ENCODE measurements around the gene ADAM15. TPM values are rescaled to one million over a fixed set of nuclear protein-coding genes. Genes with fewer than 3 reads are reported as not detected.
A peak's percentile ranks its signal among the peaks of the same experiment; 100 is the strongest.

Gene ADAM15
- total RNA-seq, 5 donors from 2014 or later (not counting 1 experiment from before 2014, with no cell fraction given) = 17.3 to 53.0 (median 37.2) TPM

GRCh38 chr1:155072531-155073289 lies 21.6 kb downstream of the ADAM15 start:
- ATAC-seq (replicated peaks in 1 of 4) (no peak), DNase-seq (no peak)
- no peaks in the 10 kb centered on the region for H3K36me3 Mint-ChIP-seq
- POLR2A ChIA-PET = no interaction called here
- Histone ChIP-seq H3K4me1 (ENCODE audit: control insufficient read depth in 1 of 2, extremely low read depth in 1 of 2, insufficient read depth in 2 of 2, low read length in 2 of 2) (peaks cover 43 to 44% of the 10 kb centered on the region in 2 experiments), H3K9me3 (no peaks in the 10 kb centered on the region), H3K36me3 (ENCODE audit: control insufficient read depth in 2 of 2, extremely low read depth in 1 of 2, insufficient read depth in 1 of 2, low read length in 1 of 2) (peaks cover 6 to 15% of the 10 kb centered on the region in 2 donors), H3K27me3 (replicated peaks in 1 of 2; ENCODE audit: control insufficient read depth in 2 of 2, extremely low read depth in 1 of 2, insufficient read depth in 2 of 2, low read length in 1 of 2) (peaks cover 0 to 9% of the 10 kb centered on the region in 2 experiments), H3K27ac (ENCODE audit: low read length) (no peak overlapping the region), H3K4me3 (ENCODE audit: control insufficient read depth in 1 of 2, extremely low read depth in 1 of 2, low read length in 1 of 2) (no peak overlapping the region)
- H3K27ac Mint-ChIP-seq = peak overlapping the region in 1 of 2 donors; percentile 24
- CTCF ChIA-PET = interaction anchor here in 1 of 2 donors (1.0 kb wide), 1 partner anchor 13 kb away, joined by 4 read pairs; no protein-coding TSS in a partner anchor
- no peaks in the 10 kb centered on the region for H3K27me3 Mint-ChIP-seq
- 88% methylated on average over 4 of the region's 7 CpGs for WGBS (ENCODE audit: insufficient coverage)
- peak overlapping the region in 1 of 3 donors; percentile 67 for H3K4me3 Mint-ChIP-seq
- no peaks in the 10 kb centered on the region for H3K9me3 Mint-ChIP-seq
- peaks cover 23 to 37% (median 29%) of the 10 kb centered on the region in 3 donors for H3K4me1 Mint-ChIP-seq

DNA sequence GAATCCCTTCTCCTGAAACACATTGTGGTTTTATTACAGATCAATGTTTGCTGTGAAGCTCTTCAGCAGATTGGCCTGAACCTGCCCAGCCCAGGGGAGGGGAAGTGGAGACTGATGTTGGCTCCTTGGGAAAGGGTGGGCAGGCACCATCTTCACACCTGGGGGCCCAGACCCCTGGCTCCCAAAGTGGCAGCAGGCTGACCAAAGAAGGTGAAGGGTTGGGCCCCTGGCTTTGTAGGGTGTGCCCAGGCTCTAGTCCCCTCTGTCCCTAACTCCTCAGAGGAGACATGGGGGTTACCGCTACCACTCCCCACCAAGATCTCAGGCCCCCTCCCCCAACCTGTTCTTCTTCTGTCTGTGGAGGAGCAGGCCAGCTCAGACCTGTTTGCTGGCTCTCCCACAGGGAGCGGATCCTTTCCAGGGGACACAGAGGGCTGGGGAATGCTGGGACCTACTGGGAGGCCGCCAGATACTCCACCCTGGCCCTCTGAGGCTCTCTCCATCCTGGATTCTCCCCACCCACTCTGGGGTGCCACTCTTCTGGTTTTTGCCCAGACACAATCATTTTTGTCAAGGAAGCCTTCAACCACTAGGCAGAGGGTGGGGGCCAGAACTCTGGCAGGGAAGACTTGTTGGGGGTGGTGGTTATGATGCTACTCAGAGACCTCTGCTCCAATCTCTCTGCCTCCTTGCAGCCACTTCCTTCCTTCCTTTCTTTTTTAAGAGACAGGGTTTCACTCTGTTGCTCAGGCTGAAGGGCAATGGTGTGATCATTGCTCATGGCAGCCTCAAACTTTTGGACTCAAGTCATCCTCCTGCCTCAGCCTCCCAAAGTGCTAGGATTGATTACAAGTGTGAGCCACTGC lies 22.5 kb downstream of the ADAM15 start:
- 100% methylated on average over 1 of the region's 3 CpGs for WGBS (ENCODE audit: insufficient coverage)
- Histone ChIP-seq H3K27ac (ENCODE audit: low read length) (no peak overlapping the region), H3K4me1 (ENCODE audit: control insufficient read depth in 1 of 2, extremely low read depth in 1 of 2, insufficient read depth in 2 of 2, low read length in 2 of 2) (peaks cover 44 to 48% of the 10 kb centered on the region in 2 experiments), H3K27me3 (replicated peaks in 1 of 2; ENCODE audit: control insufficient read depth in 2 of 2, extremely low read depth in 1 of 2, insufficient read depth in 2 of 2, low read length in 1 of 2) (peaks cover 0 to 17% of the 10 kb centered on the region in 2 experiments), H3K4me3 (ENCODE audit: control insufficient read depth in 1 of 2, extremely low read depth in 1 of 2, low read length in 1 of 2) (peak overlapping the region in 1 of 2 donors; percentile 17), H3K36me3 (ENCODE audit: control insufficient read depth in 2 of 2, extremely low read depth in 1 of 2, insufficient read depth in 1 of 2, low read length in 1 of 2) (peaks cover 6 to 8% of the 10 kb centered on the region in 2 donors), H3K9me3 (no peaks in the 10 kb centered on the region)
- Mint-ChIP-seq H3K36me3 (no peaks in the 10 kb centered on the region), H3K27ac (peak overlapping the region in 1 of 2 donors; percentile 24), H3K4me1 (peaks cover 25 to 38% (median 29%) of the 10 kb centered on the region in 3 donors), H3K27me3 (no peaks in the 10 kb centered on the region), H3K4me3 (no peak overlapping the region), H3K9me3 (no peaks in the 10 kb centered on the region)
- ATAC-seq (replicated peaks in 1 of 4) (peak in 1 of 4 experiments; percentile 17), DNase-seq (no peak)
- ChIA-PET CTCF (interaction anchor here in 1 of 2 donors (0.5 to 1.0 kb wide), 2 partner anchors 12 to 89 kb away, joined by 4 to 7 read pairs; no protein-coding TSS in a partner anchor), POLR2A (no interaction called here)

DNA sequence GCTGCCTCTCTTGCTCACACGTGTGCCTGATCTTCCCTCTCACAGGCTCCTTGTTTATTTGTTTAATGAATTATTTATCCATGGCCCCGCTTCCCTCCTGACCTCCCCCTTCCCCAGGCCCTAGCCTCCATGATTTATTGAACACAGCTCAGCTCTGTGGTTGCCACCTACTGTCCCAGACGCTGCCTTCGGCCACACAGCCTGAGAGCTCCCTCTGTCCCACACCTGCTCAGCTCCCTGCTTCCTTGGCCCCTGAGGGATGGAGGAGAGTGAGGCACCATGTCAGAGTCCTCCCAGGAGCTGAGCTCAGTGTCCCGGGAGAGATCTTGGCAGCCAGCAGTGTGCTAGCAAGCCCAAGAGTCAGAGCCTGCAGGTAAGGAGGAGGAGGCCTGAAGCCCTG lies 24.4 kb downstream of the ADAM15 start:
- POLR2A ChIA-PET = no interaction called here
- peaks cover 5 to 6% of the 10 kb centered on the region in 2 donors for H3K27me3 Mint-ChIP-seq
- Histone ChIP-seq H3K27ac (ENCODE audit: low read length) (no peak overlapping the region), H3K27me3 (replicated peaks in 1 of 2; ENCODE audit: control insufficient read depth in 2 of 2, extremely low read depth in 1 of 2, insufficient read depth in 2 of 2, low read length in 1 of 2) (peaks cover 0 to 31% of the 10 kb centered on the region in 2 experiments), H3K4me3 (ENCODE audit: control insufficient read depth in 1 of 2, extremely low read depth in 1 of 2, low read length in 1 of 2) (no peak overlapping the region), H3K36me3 (ENCODE audit: control insufficient read depth in 2 of 2, extremely low read depth in 1 of 2, insufficient read depth in 1 of 2, low read length in 1 of 2) (no peaks in the 10 kb centered on the region), H3K4me1 (ENCODE audit: control insufficient read depth in 1 of 2, extremely low read depth in 1 of 2, insufficient read depth in 2 of 2, low read length in 2 of 2) (peaks cover 54 to 55% of the 10 kb centered on the region in 2 experiments), H3K9me3 (no peaks in the 10 kb centered on the region)
- peaks cover 29 to 45% (median 36%) of the 10 kb centered on the region in 3 donors for H3K4me1 Mint-ChIP-seq
- CTCF ChIA-PET = interaction anchor here in 1 of 2 donors (0.6 to 1.6 kb wide), 2 partner anchors 9 to 264 kb away, joined by 3 to 6 read pairs; no protein-coding TSS in a partner anchor
- H3K4me3 Mint-ChIP-seq = no peak overlapping the region
- no peak for DNase-seq
- ATAC-seq (replicated peaks in 1 of 4) = no peak
- no CpG with 5 or more reads among the region's 5 CpGs for WGBS (ENCODE audit: insufficient coverage)
- H3K27ac Mint-ChIP-seq = no peak overlapping the region
- H3K9me3 Mint-ChIP-seq = no peaks in the 10 kb centered on the region
- H3K36me3 Mint-ChIP-seq = no peaks in the 10 kb centered on the region

- no peak for DNase-seq
- Mint-ChIP-seq H3K4me1 (peaks cover 30 to 48% (median 37%) of the 10 kb centered on the region in 3 donors), H3K4me3 (no peak overlapping the region), H3K27ac (no peak overlapping the region), H3K36me3 (no peaks in the 10 kb centered on the region), H3K27me3 (peaks cover 7 to 9% of the 10 kb centered on the region in 2 donors), H3K9me3 (no peaks in the 10 kb centered on the region)
- no peaks in the 10 kb centered on the region for H3K9me3 ChIP-seq
- CTCF ChIA-PET = no interaction called here
- ATAC-seq (replicated peaks in 1 of 4) = no peak
- POLR2A ChIA-PET = no interaction called here
- H3K4me1 ChIP-seq (ENCODE audit: control insufficient read depth in 1 of 2, extremely low read depth in 1 of 2, insufficient read depth in 2 of 2, low read length in 2 of 2) = peaks cover 54 to 61% of the 10 kb centered on the region in 2 experiments
- no peaks in the 10 kb centered on the region for H3K36me3 ChIP-seq (ENCODE audit: control insufficient read depth in 2 of 2, extremely low read depth in 1 of 2, insufficient read depth in 1 of 2, low read length in 1 of 2)
- peaks cover 0 to 38% of the 10 kb centered on the region in 2 experiments for H3K27me3 ChIP-seq (replicated peaks in 1 of 2; ENCODE audit: control insufficient read depth in 2 of 2, extremely low read depth in 1 of 2, insufficient read depth in 2 of 2, low read length in 1 of 2)
- H3K4me3 ChIP-seq (ENCODE audit: control insufficient read depth in 1 of 2, extremely low read depth in 1 of 2, low read length in 1 of 2) = no peak overlapping the region
- 38% methylated on average over 1 of the region's 1 CpG for WGBS (ENCODE audit: insufficient coverage)
- H3K27ac ChIP-seq (ENCODE audit: low read length) = no peak overlapping the region
These were observed 25.3 kb downstream of the ADAM15 start for GRCh38 chr1:155076371-155076770.

GRCh38 chr1:155077346-155077745 lies 26.2 kb downstream of the ADAM15 start:
- H3K27ac ChIP-seq (ENCODE audit: low read length) = no peak overlapping the region
- 100% methylated on average over 1 of the region's 3 CpGs for WGBS (ENCODE audit: insufficient coverage)
- no peak for ATAC-seq (replicated peaks in 1 of 4)
- no peaks in the 10 kb centered on the region for H3K36me3 ChIP-seq (ENCODE audit: control insufficient read depth in 2 of 2, extremely low read depth in 1 of 2, insufficient read depth in 1 of 2, low read length in 1 of 2)
- peaks cover 13 to 17% of the 10 kb centered on the region in 2 donors for H3K27me3 Mint-ChIP-seq
- H3K27me3 ChIP-seq (replicated peaks in 1 of 2; ENCODE audit: control insufficient read depth in 2 of 2, extremely low read depth in 1 of 2, insufficient read depth in 2 of 2, low read length in 1 of 2) = peaks cover 0 to 43% of the 10 kb centered on the region in 2 experiments
- DNase-seq = no peak
- CTCF ChIA-PET = no interaction called here
- no peaks in the 10 kb centered on the region for H3K36me3 Mint-ChIP-seq
- peak overlapping the region in 2 of 3 donors; percentile 2 to 85 for H3K4me3 Mint-ChIP-seq
- H3K9me3 Mint-ChIP-seq = no peaks in the 10 kb centered on the region
- H3K4me1 Mint-ChIP-seq = peaks cover 30 to 47% (median 45%) of the 10 kb centered on the region in 3 donors
- no peaks in the 10 kb centered on the region for H3K9me3 ChIP-seq
- no peak overlapping the region for H3K4me3 ChIP-seq (ENCODE audit: control insufficient read depth in 1 of 2, extremely low read depth in 1 of 2, low read length in 1 of 2)
- POLR2A ChIA-PET = no interaction called here
- peaks cover 57 to 68% of the 10 kb centered on the region in 2 experiments for H3K4me1 ChIP-seq (ENCODE audit: control insufficient read depth in 1 of 2, extremely low read depth in 1 of 2, insufficient read depth in 2 of 2, low read length in 2 of 2)
- H3K27ac Mint-ChIP-seq = peak overlapping the region in 1 of 2 donors; percentile 7

Measured in T-cell (primary cell).